ENCODE results near the gene MARCHF5. TPM values are rescaled to one million over a fixed set of nuclear protein-coding genes. Genes with fewer than 3 reads are reported as not detected.
"Not testable (repeated sequence)": the region's sequence is repeated elsewhere in the genome, so short reads cannot be mapped to it uniquely, and the experiment has no call there.

The MARCHF5 gene
- total RNA-seq, 4 donors from 2014 or later, result 13.0 to 24.4 (median 15.4) TPM

GRCh38 chr10:92323079-92323478 is 32.1 kb downstream of the MARCHF5 start:
- no peak overlapping the region for H3K4me3 ChIP-seq
- H3K27me3 ChIP-seq, result no peaks in the 10 kb centered on the region
- H3K9me3 ChIP-seq, result no peaks in the 10 kb centered on the region
- TF ChIP-seq CTCF (IDR thresholded peaks at IDR 0.05 in 4 of 5, conservative IDR thresholded peaks at IDR 0.05 in 1 of 5) (no peak), POLR2A (IDR thresholded peaks at IDR 0.05) (no peak)
- intact Hi-C loops (cut with DNase I; ENCODE audit: low total_unique reads), result no loop called here
- H3K36me3 ChIP-seq, result no peaks in the 10 kb centered on the region
- DNase-seq (no peak), ATAC-seq (no peak)
- H3K27ac ChIP-seq, result no peak overlapping the region
- in situ Hi-C loops (cut with MboI; ENCODE audit: low sequenced_read_pairs in 4 of 4), result no loop called here
- H3K4me1 ChIP-seq, result peaks cover 4 to 21% of the 10 kb centered on the region in 2 donors

- Histone ChIP-seq H3K27me3 (no peaks in the 10 kb centered on the region), H3K27ac (no peak overlapping the region), H3K9me3 (no peaks in the 10 kb centered on the region), H3K4me1 (peaks cover 19 to 36% of the 10 kb centered on the region in 2 donors), H3K4me3 (no peak overlapping the region), H3K36me3 (no peaks in the 10 kb centered on the region)
- no peak for DNase-seq
- peak; percentile 68 to 74 for ATAC-seq
- TF ChIP-seq CTCF (IDR thresholded peaks at IDR 0.05 in 4 of 5, conservative IDR thresholded peaks at IDR 0.05 in 1 of 5), result no peak
- TF ChIP-seq POLR2A (IDR thresholded peaks at IDR 0.05), result no peak
- in situ Hi-C loops (cut with MboI; ENCODE audit: low sequenced_read_pairs in 4 of 4) (no loop called here), intact Hi-C loops (cut with DNase I; ENCODE audit: low total_unique reads) (no loop called here)
Measured at GRCh38 chr10:92327445-92328433, 36.8 kb downstream of the MARCHF5 start.

- intact Hi-C loops (cut with DNase I; ENCODE audit: low total_unique reads), result no loop called here
Measured at GRCh38 chr10:92328993-92329392, 38.0 kb downstream of the MARCHF5 start.

GRCh38 chr10:92329927-92330326 is 39.0 kb downstream of the MARCHF5 start:
- intact Hi-C loops (cut with DNase I; ENCODE audit: low total_unique reads); ATAC-seq; H3K27me3 ChIP-seq: not testable (repeated sequence)

More at GRCh38 chr10:92328993-92329392, 38.0 kb downstream of the MARCHF5 start:
- Histone ChIP-seq H3K36me3 (no peaks in the 10 kb centered on the region), H3K27me3 (no peaks in the 10 kb centered on the region), H3K27ac (no peak overlapping the region), H3K4me1 (peaks cover 19 to 33% of the 10 kb centered on the region in 2 donors), H3K9me3 (no peaks in the 10 kb centered on the region), H3K4me3 (no peak overlapping the region)
- no peak for TF ChIP-seq POLR2A (IDR thresholded peaks at IDR 0.05)
- no peak for TF ChIP-seq CTCF (IDR thresholded peaks at IDR 0.05 in 4 of 5, conservative IDR thresholded peaks at IDR 0.05 in 1 of 5)
- DNase-seq (no peak), ATAC-seq (no peak)
- in situ Hi-C loops (cut with MboI; ENCODE audit: low sequenced_read_pairs in 4 of 4), result no loop called here

GRCh38 chr10:92342796-92343195 is 51.8 kb downstream of the MARCHF5 start:
- H3K36me3 ChIP-seq, result peaks cover 0 to 6% of the 10 kb centered on the region in 2 donors
- no peaks in the 10 kb centered on the region for H3K9me3 ChIP-seq
- in situ Hi-C loops (cut with MboI; ENCODE audit: low sequenced_read_pairs in 4 of 4) (no loop called here), intact Hi-C loops (cut with DNase I; ENCODE audit: low total_unique reads) (no loop called here)
- ATAC-seq (no peak), DNase-seq (no peak)
- no peaks in the 10 kb centered on the region for H3K27me3 ChIP-seq
- H3K4me3 ChIP-seq, result no peak overlapping the region
- TF ChIP-seq POLR2A (IDR thresholded peaks at IDR 0.05) (no peak), CTCF (IDR thresholded peaks at IDR 0.05 in 4 of 5, conservative IDR thresholded peaks at IDR 0.05 in 1 of 5) (no peak)
- no peak overlapping the region for H3K27ac ChIP-seq
- peaks cover 0 to 5% of the 10 kb centered on the region in 2 donors for H3K4me1 ChIP-seq

More at GRCh38 chr10:92329927-92330326, 39.0 kb downstream of the MARCHF5 start:
- H3K36me3 ChIP-seq; H3K4me3 ChIP-seq; H3K27ac ChIP-seq; DNase-seq; in situ Hi-C loops (cut with MboI; ENCODE audit: low sequenced_read_pairs in 4 of 4); H3K9me3 ChIP-seq: not testable (repeated sequence)
- H3K4me1 ChIP-seq, result peaks cover 19 to 33% of the 10 kb centered on the region in 2 donors

- ATAC-seq; H3K4me3 ChIP-seq; H3K9me3 ChIP-seq; H3K4me1 ChIP-seq; intact Hi-C loops (cut with DNase I; ENCODE audit: low total_unique reads); H3K27me3 ChIP-seq; DNase-seq; in situ Hi-C loops (cut with MboI; ENCODE audit: low sequenced_read_pairs in 4 of 4); H3K27ac ChIP-seq: not testable (repeated sequence)
- peaks cover 0 to 23% of the 10 kb centered on the region in 2 donors for H3K36me3 ChIP-seq
Measured at GRCh38 chr10:92345575-92345974, 54.6 kb downstream of the MARCHF5 start.

- intact Hi-C loops (cut with DNase I; ENCODE audit: low total_unique reads); H3K27me3 ChIP-seq; DNase-seq; H3K4me1 ChIP-seq; in situ Hi-C loops (cut with MboI; ENCODE audit: low sequenced_read_pairs in 4 of 4); ATAC-seq; H3K27ac ChIP-seq; H3K4me3 ChIP-seq; H3K9me3 ChIP-seq: not testable (repeated sequence)
- peaks cover 0 to 34% of the 10 kb centered on the region in 2 donors for H3K36me3 ChIP-seq
Measured at GRCh38 chr10:92347035-92347676, 56.2 kb downstream of the MARCHF5 start.

Measured in gastrocnemius medialis (tissue), 4 donors.